Mesendoderm (in vitro differentiated cells): ENCODE results near the gene P2RX1.

Experiments used
- DNase-seq: peaks from one replicate; pipeline ENCODE4 v3.0.0; 2013
- H2AK5ac ChIP-seq: 2 replicates; pipeline ENCODE4 v1.6.1; 2013; ENCODE audit warnings: low read length, inconsistent platforms
- H2BK120ac ChIP-seq: 2 replicates; pipeline ENCODE4 v1.6.1; 2013; ENCODE audit warnings: low read depth, mild to moderate bottlenecking, low read length, moderate library complexity, mixed read lengths
- H2BK15ac ChIP-seq: replicated peaks from 2 replicates; pipeline ENCODE4 v1.6.1; 2013; ENCODE audit warnings: low read depth, mild to moderate bottlenecking, moderate library complexity
- H2BK5ac ChIP-seq: 2 replicates; pipeline ENCODE4 v1.6.1; 2013; ENCODE audit warnings: low read length, inconsistent platforms
- H3K18ac ChIP-seq: 2 replicates; pipeline ENCODE4 v1.6.1; 2013; ENCODE audit warnings: mild to moderate bottlenecking, low read length, mixed read lengths
- H3K23ac ChIP-seq: one replicate; pipeline ENCODE4 v1.6.1; 2013; ENCODE audit warnings: low read length
- H3K27ac ChIP-seq: 2 replicates; pipeline ENCODE4 v1.5.1; 2013; ENCODE audit warnings: low read depth, mild to moderate bottlenecking, inconsistent platforms, low read length, moderate library complexity
- H3K27me3 ChIP-seq: 2 replicates; pipeline ENCODE4 v1.6.1; 2013; ENCODE audit warnings: low read length, control low read depth, mild to moderate bottlenecking, inconsistent platforms; ENCODE audit not compliant: insufficient read depth, poor library complexity
- H3K36me3 ChIP-seq: 2 replicates; pipeline ENCODE4 v1.6.1; 2013; ENCODE audit warnings: low read length, inconsistent platforms; ENCODE audit not compliant: control insufficient read depth, insufficient read depth
- H3K4ac ChIP-seq: one replicate; pipeline ENCODE4 v1.6.1; 2013; ENCODE audit warnings: low read depth, mild to moderate bottlenecking, low read length, moderate library complexity
- H3K4me1 ChIP-seq: 2 replicates; pipeline ENCODE4 v1.6.1; 2013; ENCODE audit warnings: low read depth, low read length, inconsistent platforms; ENCODE audit not compliant: control insufficient read depth
- H3K4me2 ChIP-seq: 2 replicates; pipeline ENCODE4 v1.6.1; 2013; ENCODE audit warnings: low read length
- H3K4me3 ChIP-seq: 2 replicates; pipeline ENCODE4 v1.5.1; 2013; ENCODE audit warnings: mild to moderate bottlenecking, low read length
- H3K56ac ChIP-seq: one replicate; pipeline ENCODE4 v1.6.1; 2013; ENCODE audit warnings: low read length
- H3K79me1 ChIP-seq: 2 replicates; pipeline ENCODE4 v1.6.1; 2013; ENCODE audit warnings: low read length, inconsistent platforms
- H3K79me2 ChIP-seq: 2 replicates; pipeline ENCODE4 v1.6.1; 2013; ENCODE audit warnings: mild to moderate bottlenecking, low read length; ENCODE audit not compliant: control insufficient read depth, insufficient read depth
- H3K9ac ChIP-seq: 2 replicates; pipeline ENCODE4 v1.6.1; 2013; ENCODE audit warnings: low read length, inconsistent platforms
- H4K5ac ChIP-seq: one replicate; pipeline ENCODE4 v1.6.1; 2013; ENCODE audit warnings: low read length
- H4K8ac ChIP-seq: one replicate; pipeline ENCODE4 v1.6.1; 2013; ENCODE audit warnings: low read depth, mild to moderate bottlenecking, control low read depth, low read length, moderate library complexity
- WGBS: extraction: QIAGEN DNeasy Blood & Tissue Kit; methylation state at CpG from one replicate; pipeline ENCODE4 v1.1.7; 2013; ENCODE audit warnings: low lambda C conversion rate, missing lambda C conversion rate; ENCODE audit not compliant: insufficient coverage; ENCODE audit errors: extremely low coverage; 5-methylcytosine and 5-hydroxymethylcytosine counted together

The P2RX1 gene

DNA sequence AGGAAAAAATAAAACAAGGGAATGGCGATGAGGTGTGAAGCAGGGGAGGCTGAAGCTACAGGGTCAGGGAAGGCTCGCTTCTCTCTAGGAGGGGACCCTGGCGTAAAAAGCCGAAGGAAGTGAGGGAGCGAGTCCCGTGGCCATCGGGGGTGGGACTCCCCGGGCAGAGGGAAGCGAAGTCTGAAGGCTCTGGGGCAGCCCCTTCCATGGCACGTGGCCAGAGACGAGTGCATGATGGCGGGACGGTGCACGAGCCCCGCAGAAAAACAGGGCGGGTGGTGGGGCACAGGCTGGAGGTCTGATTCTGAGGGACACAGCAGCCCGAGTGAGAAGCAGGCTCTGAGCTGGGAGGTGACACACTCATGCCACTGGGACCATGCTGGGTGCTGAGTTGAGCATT, 49.2 kb downstream of the P2RX1 start:
- Histone ChIP-seq H3K36me3 (no peaks in the 10 kb centered on the region), H3K4me3 (no peak overlapping the region), H3K18ac (no peak overlapping the region), H2BK15ac (no peak overlapping the region), H3K79me2 (no peaks in the 10 kb centered on the region), H3K4ac (no peak overlapping the region), H2BK5ac (no peak overlapping the region), H4K8ac (no peak overlapping the region), H3K4me1 (no peaks in the 10 kb centered on the region), H4K5ac (no peak overlapping the region), H3K4me2 (no peak overlapping the region), H3K9ac (no peak overlapping the region), H3K56ac (no peak overlapping the region), H3K79me1 (no peaks in the 10 kb centered on the region), H2AK5ac (no peak overlapping the region), H3K27ac (no peak overlapping the region), H2BK120ac (no peak overlapping the region), H3K23ac (no peak overlapping the region), H3K27me3 (no peaks in the 10 kb centered on the region)
- no peak for DNase-seq
- WGBS = no CpG with 5 or more reads among the region's 17 CpGs

DNA sequence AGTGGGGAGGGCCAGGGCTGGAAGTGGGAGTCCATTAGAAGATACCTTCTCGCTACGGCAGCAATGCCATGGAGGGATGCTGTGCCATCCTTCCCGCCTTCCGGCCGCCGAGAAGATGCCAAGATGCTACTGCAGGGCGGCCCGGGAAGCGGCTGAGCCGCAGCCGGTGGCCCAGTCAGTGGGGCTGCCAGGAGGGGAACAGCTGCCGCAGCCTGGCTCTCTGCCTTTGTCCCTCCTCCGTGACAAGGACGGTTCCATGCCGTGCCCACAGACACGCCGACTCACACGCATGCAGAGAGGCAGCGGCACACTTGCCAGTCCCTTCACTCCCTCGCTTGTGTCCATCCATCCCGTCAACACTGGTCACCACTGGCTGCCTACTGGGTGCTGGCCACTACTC, 50.0 kb downstream of the P2RX1 start:
- no peaks in the 10 kb centered on the region for H3K4me1 ChIP-seq
- H2BK120ac ChIP-seq = no peak overlapping the region
- H2BK5ac ChIP-seq = no peak overlapping the region
- no peak overlapping the region for H3K4me2 ChIP-seq
- H3K23ac ChIP-seq = no peak overlapping the region
- no peaks in the 10 kb centered on the region for H3K36me3 ChIP-seq
- H3K79me2 ChIP-seq = no peaks in the 10 kb centered on the region
- WGBS = no CpG with 5 or more reads among the region's 21 CpGs
- H3K9ac ChIP-seq = no peak overlapping the region
- no peaks in the 10 kb centered on the region for H3K79me1 ChIP-seq
- H3K27ac ChIP-seq = no peak overlapping the region
- H4K5ac ChIP-seq = no peak overlapping the region
- no peaks in the 10 kb centered on the region for H3K27me3 ChIP-seq
- H2BK15ac ChIP-seq = no peak overlapping the region
- no peak overlapping the region for H3K56ac ChIP-seq
- H3K18ac ChIP-seq = no peak overlapping the region
- no peak overlapping the region for H3K4me3 ChIP-seq
- no peak overlapping the region for H4K8ac ChIP-seq
- no peak overlapping the region for H2AK5ac ChIP-seq
- DNase-seq = no peak
- no peak overlapping the region for H3K4ac ChIP-seq

GRCh38 chr17:3865176-3865575, 51.1 kb downstream of the P2RX1 start:
- Histone ChIP-seq H2BK120ac (no peak overlapping the region), H2AK5ac (no peak overlapping the region), H3K18ac (no peak overlapping the region), H3K27me3 (no peaks in the 10 kb centered on the region), H3K56ac (no peak overlapping the region), H3K79me1 (no peaks in the 10 kb centered on the region), H3K4ac (no peak overlapping the region), H4K8ac (no peak overlapping the region), H3K36me3 (no peaks in the 10 kb centered on the region), H3K4me1 (no peaks in the 10 kb centered on the region), H3K27ac (no peak overlapping the region), H2BK5ac (no peak overlapping the region), H3K9ac (no peak overlapping the region), H3K4me2 (no peak overlapping the region), H3K79me2 (no peaks in the 10 kb centered on the region), H3K4me3 (no peak overlapping the region), H4K5ac (no peak overlapping the region), H2BK15ac (no peak overlapping the region), H3K23ac (no peak overlapping the region)
- WGBS = no CpG with 5 or more reads among the region's 8 CpGs
- DNase-seq = no peak

- no peak overlapping the region for H3K27ac ChIP-seq
- H3K4me2 ChIP-seq = no peak overlapping the region
- H2BK5ac ChIP-seq = no peak overlapping the region
- no peaks in the 10 kb centered on the region for H3K36me3 ChIP-seq
- H3K56ac ChIP-seq = no peak overlapping the region
- H3K27me3 ChIP-seq = no peaks in the 10 kb centered on the region
- H2BK120ac ChIP-seq = no peak overlapping the region
- no peak overlapping the region for H4K8ac ChIP-seq
- no peaks in the 10 kb centered on the region for H3K79me1 ChIP-seq
- no peak overlapping the region for H4K5ac ChIP-seq
- no peak overlapping the region for H2AK5ac ChIP-seq
- no peak overlapping the region for H3K18ac ChIP-seq
- H3K4me3 ChIP-seq = no peak overlapping the region
- H2BK15ac ChIP-seq = no peak overlapping the region
- H3K23ac ChIP-seq = no peak overlapping the region
- no peaks in the 10 kb centered on the region for H3K79me2 ChIP-seq
- no peak for DNase-seq
- no peak overlapping the region for H3K4ac ChIP-seq
- no peak overlapping the region for H3K9ac ChIP-seq
- WGBS = no CpG with 5 or more reads among the region's 10 CpGs
- no peaks in the 10 kb centered on the region for H3K4me1 ChIP-seq
Measured at GRCh38 chr17:3864534-3864933, 51.7 kb downstream of the P2RX1 start.

DNA sequence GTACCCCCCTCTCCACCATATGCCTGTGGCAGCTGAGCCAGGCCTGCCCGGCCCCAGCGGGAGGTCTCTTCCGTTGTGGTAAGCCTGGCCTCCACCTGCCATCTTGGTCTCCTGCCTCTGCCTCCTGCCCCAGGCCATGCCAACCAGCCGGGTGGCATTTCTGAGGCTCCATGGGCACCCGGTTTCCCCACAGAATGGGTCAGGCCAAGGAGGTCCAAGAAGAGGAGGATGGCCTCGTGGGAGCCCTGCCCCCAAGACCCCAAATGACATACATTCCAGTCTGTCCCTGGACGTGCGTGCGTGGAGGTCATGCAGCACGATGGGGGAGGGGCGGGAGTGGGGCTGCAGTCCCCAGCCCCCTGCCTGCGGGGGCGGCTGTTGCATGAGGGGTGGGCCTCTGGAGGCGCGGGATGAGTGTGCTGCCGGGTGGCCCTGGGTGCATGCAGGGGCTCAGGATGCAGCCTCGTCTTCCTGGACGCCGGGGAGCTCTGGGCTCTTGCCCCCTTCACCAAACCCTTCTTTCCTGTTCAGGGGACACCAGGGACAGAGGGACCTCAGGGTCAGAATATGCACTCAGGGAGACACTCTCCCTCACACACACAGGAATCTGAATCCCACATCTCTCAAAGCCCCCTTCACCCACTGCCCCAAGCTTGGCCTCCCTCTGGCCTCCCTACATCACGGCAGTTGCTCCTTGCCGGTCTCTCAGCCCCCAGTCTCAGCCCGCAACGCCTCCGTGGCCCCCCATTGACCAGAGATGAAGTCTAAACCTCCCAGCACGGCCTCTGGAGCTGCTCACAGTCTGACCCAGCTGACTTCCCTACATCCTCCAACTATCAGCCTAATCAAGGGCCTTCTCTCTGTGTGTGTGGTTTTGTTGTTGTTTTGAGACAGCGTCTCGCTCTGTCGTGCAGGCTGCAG, 54.2 kb downstream of the P2RX1 start:
- Histone ChIP-seq H3K4me2 (no peak overlapping the region), H2BK120ac (no peak overlapping the region), H3K27ac (no peak overlapping the region), H2AK5ac (no peak overlapping the region), H3K4me1 (no peaks in the 10 kb centered on the region), H3K56ac (no peak overlapping the region), H3K18ac (no peak overlapping the region), H3K36me3 (no peaks in the 10 kb centered on the region), H4K5ac (no peak overlapping the region), H2BK15ac (no peak overlapping the region), H3K79me1 (no peaks in the 10 kb centered on the region), H3K27me3 (no peaks in the 10 kb centered on the region), H3K79me2 (no peaks in the 10 kb centered on the region), H4K8ac (no peak overlapping the region), H3K23ac (no peak overlapping the region), H3K9ac (no peak overlapping the region), H3K4me3 (no peak overlapping the region), H2BK5ac (no peak overlapping the region), H3K4ac (no peak overlapping the region)
- WGBS = no CpG with 5 or more reads among the region's 28 CpGs
- no peak for DNase-seq
